Activated naive CD8-positive, alpha-beta T cell treated with anti-CD3 and anti-CD28 coated beads for 36 hours (primary cell): ENCODE results near the gene GRHL3. TPM values are rescaled to one million over a fixed set of nuclear protein-coding genes. Genes with fewer than 3 reads are reported as not detected.

Source experiments
- DNase-seq: peaks from one replicate; pipeline ENCODE4 v3.0.0; 2021
- H3K27ac Mint-ChIP-seq: one replicate; pipeline ENCODE4 v1.8.0; 2022; ENCODE audit warnings: mild to moderate bottlenecking, moderate library complexity, mixed read lengths
- H3K27me3 Mint-ChIP-seq: one replicate; pipeline ENCODE4 v1.8.0; 2022; ENCODE audit warnings: mild to moderate bottlenecking, mixed read lengths
- H3K36me3 Mint-ChIP-seq: one replicate; pipeline ENCODE4 v1.8.0; 2021; ENCODE audit warnings: mild to moderate bottlenecking, mixed read lengths
- H3K4me1 Mint-ChIP-seq: one replicate; pipeline ENCODE4 v1.8.0; 2021; ENCODE audit warnings: mixed read lengths
- H3K4me3 Mint-ChIP-seq: one replicate; pipeline ENCODE4 v1.8.0; 2022; ENCODE audit warnings: mild to moderate bottlenecking, moderate library complexity, mixed read lengths
- H3K9me3 Mint-ChIP-seq: one replicate; pipeline ENCODE4 v1.8.0; 2022; ENCODE audit warnings: mixed read lengths
- total RNA-seq, 2 experiments: library from RNA; stranded (reverse); gene quantifications; one replicate each; pipeline ENCODE4 v1.2.3, GENCODE V29; 2021

The GRHL3 gene
- total RNA-seq, 2 experiments from 2014 or later, result not detected

GRCh38 chr1:24339996-24340395 lies 20.8 kb downstream of the GRHL3 start:
- no peaks in the 10 kb centered on the region for H3K9me3 Mint-ChIP-seq
- no peak overlapping the region for H3K4me3 Mint-ChIP-seq
- no peaks in the 10 kb centered on the region for H3K36me3 Mint-ChIP-seq
- no peak overlapping the region for H3K27ac Mint-ChIP-seq
- peaks cover 2% of the 10 kb centered on the region for H3K4me1 Mint-ChIP-seq
- peaks cover 14% of the 10 kb centered on the region for H3K27me3 Mint-ChIP-seq
- DNase-seq, result no peak

GRCh38 chr1:24340770-24341169 lies 21.6 kb downstream of the GRHL3 start:
- no peaks in the 10 kb centered on the region for H3K9me3 Mint-ChIP-seq
- H3K36me3 Mint-ChIP-seq, result no peaks in the 10 kb centered on the region
- no peak overlapping the region for H3K4me3 Mint-ChIP-seq
- H3K4me1 Mint-ChIP-seq, result peaks cover 2% of the 10 kb centered on the region
- DNase-seq, result no peak
- H3K27me3 Mint-ChIP-seq, result peaks cover 17% of the 10 kb centered on the region
- no peak overlapping the region for H3K27ac Mint-ChIP-seq

GRCh38 chr1:24341260-24341659 lies 22.1 kb downstream of the GRHL3 start:
- no peak for DNase-seq
- no peak overlapping the region for H3K4me3 Mint-ChIP-seq
- no peaks in the 10 kb centered on the region for H3K9me3 Mint-ChIP-seq
- peaks cover 2% of the 10 kb centered on the region for H3K4me1 Mint-ChIP-seq
- H3K27me3 Mint-ChIP-seq, result peaks cover 17% of the 10 kb centered on the region
- H3K27ac Mint-ChIP-seq, result no peak overlapping the region
- no peaks in the 10 kb centered on the region for H3K36me3 Mint-ChIP-seq

GRCh38 chr1:24343412-24344089 lies 24.4 kb downstream of the GRHL3 start:
- Mint-ChIP-seq H3K36me3 (no peaks in the 10 kb centered on the region), H3K4me1 (no peaks in the 10 kb centered on the region), H3K4me3 (no peak overlapping the region), H3K27me3 (peaks cover 14% of the 10 kb centered on the region), H3K9me3 (no peaks in the 10 kb centered on the region), H3K27ac (no peak overlapping the region)
- no peak for DNase-seq

- DNase-seq, result no peak
- Mint-ChIP-seq H3K4me1 (no peaks in the 10 kb centered on the region), H3K9me3 (no peaks in the 10 kb centered on the region), H3K27ac (no peak overlapping the region), H3K4me3 (no peak overlapping the region), H3K36me3 (no peaks in the 10 kb centered on the region), H3K27me3 (peaks cover 14% of the 10 kb centered on the region)
Observed at GRCh38 chr1:24344090-24344742, 25.1 kb downstream of the GRHL3 start.

GRCh38 chr1:24345334-24345733 lies 26.2 kb downstream of the GRHL3 start:
- no peaks in the 10 kb centered on the region for H3K9me3 Mint-ChIP-seq
- no peak overlapping the region for H3K27ac Mint-ChIP-seq
- H3K36me3 Mint-ChIP-seq, result no peaks in the 10 kb centered on the region
- peaks cover 9% of the 10 kb centered on the region for H3K4me1 Mint-ChIP-seq
- H3K27me3 Mint-ChIP-seq, result peaks cover 14% of the 10 kb centered on the region
- H3K4me3 Mint-ChIP-seq, result no peak overlapping the region
- no peak for DNase-seq

- Mint-ChIP-seq H3K4me1 (peaks cover 26% of the 10 kb centered on the region), H3K27me3 (peaks cover 9% of the 10 kb centered on the region), H3K9me3 (no peaks in the 10 kb centered on the region), H3K4me3 (no peak overlapping the region), H3K36me3 (no peaks in the 10 kb centered on the region), H3K27ac (no peak overlapping the region)
- DNase-seq, result no peak
Observed at GRCh38 chr1:24347159-24347934, 28.2 kb downstream of the GRHL3 start.

GRCh38 chr1:24348196-24348595 lies 29.0 kb downstream of the GRHL3 start:
- Mint-ChIP-seq H3K27me3 (peaks cover 8% of the 10 kb centered on the region), H3K9me3 (no peaks in the 10 kb centered on the region), H3K4me3 (no peak overlapping the region), H3K36me3 (no peaks in the 10 kb centered on the region), H3K4me1 (peaks cover 29% of the 10 kb centered on the region), H3K27ac (no peak overlapping the region)
- DNase-seq, result no peak

- H3K4me3 Mint-ChIP-seq, result no peak overlapping the region
- peak; percentile 24 for DNase-seq
- peaks cover 29% of the 10 kb centered on the region for H3K4me1 Mint-ChIP-seq
- H3K27ac Mint-ChIP-seq, result peak overlapping the region; percentile 22
- H3K36me3 Mint-ChIP-seq, result no peaks in the 10 kb centered on the region
- H3K27me3 Mint-ChIP-seq, result peaks cover 4% of the 10 kb centered on the region
- no peaks in the 10 kb centered on the region for H3K9me3 Mint-ChIP-seq
Observed at GRCh38 chr1:24349891-24350290, 30.7 kb downstream of the GRHL3 start.

GRCh38 chr1:24351247-24351646 lies 32.1 kb downstream of the GRHL3 start:
- H3K4me1 Mint-ChIP-seq, result peaks cover 29% of the 10 kb centered on the region
- H3K27ac Mint-ChIP-seq, result peak overlapping the region; percentile 55
- DNase-seq, result peak; percentile 40
- no peak overlapping the region for H3K4me3 Mint-ChIP-seq
- H3K27me3 Mint-ChIP-seq, result no peaks in the 10 kb centered on the region
- no peaks in the 10 kb centered on the region for H3K36me3 Mint-ChIP-seq
- H3K9me3 Mint-ChIP-seq, result no peaks in the 10 kb centered on the region

GRCh38 chr1:24351918-24352627 lies 32.9 kb downstream of the GRHL3 start:
- Mint-ChIP-seq H3K9me3 (no peaks in the 10 kb centered on the region), H3K27ac (no peak overlapping the region), H3K27me3 (no peaks in the 10 kb centered on the region), H3K4me1 (peaks cover 29% of the 10 kb centered on the region), H3K4me3 (no peak overlapping the region), H3K36me3 (no peaks in the 10 kb centered on the region)
- peak; percentile 59 for DNase-seq

- no peak overlapping the region for H3K4me3 Mint-ChIP-seq
Observed at GRCh38 chr1:24353292-24353891, 34.2 kb downstream of the GRHL3 start.

GRCh38 chr1:24355466-24355865 lies 36.3 kb downstream of the GRHL3 start:
- H3K4me3 Mint-ChIP-seq, result no peak overlapping the region
- no peaks in the 10 kb centered on the region for H3K9me3 Mint-ChIP-seq
- no peak for DNase-seq
- H3K27me3 Mint-ChIP-seq, result no peaks in the 10 kb centered on the region
- no peaks in the 10 kb centered on the region for H3K36me3 Mint-ChIP-seq
- H3K27ac Mint-ChIP-seq, result no peak overlapping the region
- peaks cover 19% of the 10 kb centered on the region for H3K4me1 Mint-ChIP-seq

More at GRCh38 chr1:24353292-24353891, 34.2 kb downstream of the GRHL3 start:
- H3K36me3 Mint-ChIP-seq, result no peaks in the 10 kb centered on the region
- DNase-seq, result no peak
- no peaks in the 10 kb centered on the region for H3K27me3 Mint-ChIP-seq
- H3K4me1 Mint-ChIP-seq, result peaks cover 29% of the 10 kb centered on the region
- H3K27ac Mint-ChIP-seq, result no peak overlapping the region
- H3K9me3 Mint-ChIP-seq, result no peaks in the 10 kb centered on the region

- H3K4me3 Mint-ChIP-seq, result no peak overlapping the region
- H3K27ac Mint-ChIP-seq, result no peak overlapping the region
- H3K36me3 Mint-ChIP-seq, result no peaks in the 10 kb centered on the region
- no peaks in the 10 kb centered on the region for H3K9me3 Mint-ChIP-seq
- peaks cover 6% of the 10 kb centered on the region for H3K4me1 Mint-ChIP-seq
- no peaks in the 10 kb centered on the region for H3K27me3 Mint-ChIP-seq
- DNase-seq, result no peak
Observed at GRCh38 chr1:24357038-24357437, 37.9 kb downstream of the GRHL3 start.
